Testis (tissue), 3 donors: Measurements from ENCODE around the gene SYNDIG1. TPM values are rescaled to one million over a fixed set of nuclear protein-coding genes. Genes with fewer than 3 reads are reported as not detected.

Experiments used
- DNase-seq: peaks from one replicate; pipeline ENCODE4 v3.0.0-alpha.2; 2019
- H3K27ac ChIP-seq, 2 donors: fragments of 200-600 bp; sonication (generic); one replicate each; pipeline ENCODE4 v1.5.1; 2019
- H3K27me3 ChIP-seq: fragments of 200-600 bp; sonication (generic); one replicate; pipeline ENCODE4 v1.5.1; 2019
- H3K36me3 ChIP-seq: fragments of 200-600 bp; sonication (generic); one replicate; pipeline ENCODE4 v1.5.1; 2017; ENCODE audit warnings: low read depth; ENCODE audit errors: missing control alignments
- H3K4me1 ChIP-seq: fragments of 200-600 bp; sonication (generic); one replicate; pipeline ENCODE4 v1.5.1; 2019
- H3K4me3 ChIP-seq, 2 donors: fragments of 200-600 bp; sonication (generic); one replicate each; pipeline ENCODE4 v1.5.1; 2017 to 2019
- H3K9me3 ChIP-seq: fragments of 200-600 bp; sonication (generic); one replicate; pipeline ENCODE4 v1.5.1; 2017
- POLR2A ChIP-seq: fragments of 450-650 bp; IDR thresholded peaks from one replicate; pipeline ENCODE4 v1.6.1; 2017; ENCODE audit warnings: antibody characterized with exemption, mild to moderate bottlenecking, moderate library complexity
- WGBS, 2 donors: methylation state at CpG; one replicate each; pipeline ENCODE4 v1.1.5; 2018; 5-methylcytosine and 5-hydroxymethylcytosine counted together
- intact Hi-C: fragments of 100-400 bp; cut with DNase I; formaldehyde crosslinking; loops from one replicate; pipeline ENCODE4 v1.15.1; 2023; ENCODE audit warnings: low total_unique reads
- polyA plus RNA-seq: library from polyadenylated mRNA; stranded (reverse); fragments of 350-450 nt; fragmentation: Illumina TruSeq; extraction: RNeasy Lipid Tissue Mini Kit (QIAGEN cat#74804); gene quantifications from one replicate; pipeline ENCODE4 v1.2.3, GENCODE V29; 2014; ENCODE audit warnings: low read depth, low replicate concordance; ENCODE audit not compliant: insufficient read depth
- total RNA-seq, 2 donors: library from RNA; depleted of rRNA; stranded (reverse); fragments of >200 nt; gene quantifications; one replicate each; pipeline ENCODE4 v1.2.3, GENCODE V29; 2016
- TF ChIP-seq, protein P1 (sequence below), 3 experiments: fragments of 450-650 bp in 2 of 3; fragments of 200-600 bp in 1 of 3; sonication (generic) in 1 of 3; IDR thresholded peaks; one replicate each; pipeline ENCODE4 v1.5.1; 2016 to 2019; ENCODE audit warnings: antibody characterized with exemption in 3 of 3, mild to moderate bottlenecking in 2 of 3, moderate library complexity in 1 of 3

Gene SYNDIG1
- total and polyA plus RNA-seq, 3 donors from 2014 or later, result 2.1 to 3.2 (median 2.8) TPM

DNA sequence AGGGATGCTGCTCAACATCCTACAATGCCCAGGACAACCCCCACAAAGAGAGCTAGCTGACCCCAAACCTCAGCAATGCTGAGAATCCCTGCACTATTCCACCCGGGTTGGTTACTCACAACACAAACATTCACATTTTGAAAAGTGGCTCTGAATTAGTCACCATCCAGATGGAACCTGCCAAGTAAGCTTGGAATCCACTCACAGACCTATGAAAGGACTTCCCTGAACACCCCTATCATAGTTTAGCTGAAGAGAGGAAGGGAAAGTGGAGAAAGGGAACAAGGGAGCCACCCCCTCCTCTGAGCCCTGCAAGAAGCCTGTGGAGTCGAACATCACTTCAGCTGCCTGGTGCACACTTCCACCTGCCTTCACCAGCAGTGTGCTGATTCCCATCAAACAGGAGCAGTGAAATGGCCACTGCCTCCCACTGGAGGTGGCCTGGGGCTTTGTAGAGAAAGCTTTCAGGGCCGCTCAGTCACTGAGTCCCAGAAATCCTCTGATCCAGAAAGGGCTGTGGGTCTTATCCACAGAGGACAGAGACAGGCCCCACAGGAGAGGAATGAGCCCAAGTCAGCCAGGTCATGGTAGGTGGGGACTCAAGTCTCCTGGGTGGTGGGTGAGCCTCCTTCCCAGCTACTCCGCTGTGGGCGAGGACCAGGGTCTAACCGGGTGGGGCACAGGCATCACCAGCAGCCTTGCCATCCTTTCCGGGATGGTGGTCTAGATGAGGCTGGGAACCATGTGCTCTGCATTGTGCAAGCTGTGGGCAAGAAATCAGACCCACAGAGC lies 203.7 kb downstream of the SYNDIG1 start:
- Histone ChIP-seq H3K36me3 (no peaks in the 10 kb centered on the region), H3K4me3 (no peak overlapping the region), H3K9me3 (no peaks in the 10 kb centered on the region), H3K27me3 (no peaks in the 10 kb centered on the region), H3K4me1 (no peaks in the 10 kb centered on the region), H3K27ac (no peak overlapping the region)
- TF ChIP-seq, protein P1, sequence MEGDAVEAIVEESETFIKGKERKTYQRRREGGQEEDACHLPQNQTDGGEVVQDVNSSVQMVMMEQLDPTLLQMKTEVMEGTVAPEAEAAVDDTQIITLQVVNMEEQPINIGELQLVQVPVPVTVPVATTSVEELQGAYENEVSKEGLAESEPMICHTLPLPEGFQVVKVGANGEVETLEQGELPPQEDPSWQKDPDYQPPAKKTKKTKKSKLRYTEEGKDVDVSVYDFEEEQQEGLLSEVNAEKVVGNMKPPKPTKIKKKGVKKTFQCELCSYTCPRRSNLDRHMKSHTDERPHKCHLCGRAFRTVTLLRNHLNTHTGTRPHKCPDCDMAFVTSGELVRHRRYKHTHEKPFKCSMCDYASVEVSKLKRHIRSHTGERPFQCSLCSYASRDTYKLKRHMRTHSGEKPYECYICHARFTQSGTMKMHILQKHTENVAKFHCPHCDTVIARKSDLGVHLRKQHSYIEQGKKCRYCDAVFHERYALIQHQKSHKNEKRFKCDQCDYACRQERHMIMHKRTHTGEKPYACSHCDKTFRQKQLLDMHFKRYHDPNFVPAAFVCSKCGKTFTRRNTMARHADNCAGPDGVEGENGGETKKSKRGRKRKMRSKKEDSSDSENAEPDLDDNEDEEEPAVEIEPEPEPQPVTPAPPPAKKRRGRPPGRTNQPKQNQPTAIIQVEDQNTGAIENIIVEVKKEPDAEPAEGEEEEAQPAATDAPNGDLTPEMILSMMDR (IDR thresholded peaks at IDR 0.05), result no peak
- no peak for TF ChIP-seq POLR2A
- WGBS, 2 donors, result 85 to 87% methylated on average over 6 to 7 of the region's 7 CpGs
- intact Hi-C loops, result no loop called here
- DNase-seq, result no peak

GRCh38 chr20:24673678-24674570 lies 204.5 kb downstream of the SYNDIG1 start:
- H3K4me1 ChIP-seq, result no peaks in the 10 kb centered on the region
- WGBS, 2 donors, result 87 to 92% methylated on average over 13 of the region's 13 CpGs
- H3K9me3 ChIP-seq, result no peaks in the 10 kb centered on the region
- TF ChIP-seq, protein P1 (IDR thresholded peaks at IDR 0.05), result no peak
- no peak for TF ChIP-seq POLR2A
- H3K4me3 ChIP-seq, result no peak overlapping the region
- no peak overlapping the region for H3K27ac ChIP-seq
- H3K27me3 ChIP-seq, result no peaks in the 10 kb centered on the region
- intact Hi-C loops, result no loop called here
- DNase-seq, result no peak
- no peaks in the 10 kb centered on the region for H3K36me3 ChIP-seq

GRCh38 chr20:24674921-24675605 lies 205.6 kb downstream of the SYNDIG1 start:
- no peak for DNase-seq
- H3K27me3 ChIP-seq, result no peaks in the 10 kb centered on the region
- no peaks in the 10 kb centered on the region for H3K9me3 ChIP-seq
- no peaks in the 10 kb centered on the region for H3K4me1 ChIP-seq
- WGBS, 2 donors, result 94 to 98% methylated on average over 8 to 10 of the region's 10 CpGs
- intact Hi-C loops, result no loop called here
- H3K36me3 ChIP-seq, result no peaks in the 10 kb centered on the region
- TF ChIP-seq, protein P1 (IDR thresholded peaks at IDR 0.05), result no peak
- TF ChIP-seq POLR2A, result no peak
- no peak overlapping the region for H3K27ac ChIP-seq
- no peak overlapping the region for H3K4me3 ChIP-seq

GRCh38 chr20:24675651-24676352 lies 206.4 kb downstream of the SYNDIG1 start:
- no peaks in the 10 kb centered on the region for H3K4me1 ChIP-seq
- DNase-seq, result no peak
- no peaks in the 10 kb centered on the region for H3K9me3 ChIP-seq
- intact Hi-C loops, result no loop called here
- no peak overlapping the region for H3K4me3 ChIP-seq
- WGBS, 2 donors, result 91 to 94% methylated on average over 8 of the region's 8 CpGs
- TF ChIP-seq, protein P1 (IDR thresholded peaks at IDR 0.05), result no peak
- no peak for TF ChIP-seq POLR2A
- H3K27ac ChIP-seq, result no peak overlapping the region
- no peaks in the 10 kb centered on the region for H3K27me3 ChIP-seq
- no peaks in the 10 kb centered on the region for H3K36me3 ChIP-seq
